ENCODE data around the gene HMGN4.
A peak's percentile ranks its signal among the peaks of the same experiment; 100 is the strongest.

HMGN4 gene

GRCh38 chr6:26594131-26594498 lies 55.9 kb downstream of the HMGN4 start:
- Histone ChIP-seq H3K27ac (ENCODE audit: low read length) (no peak overlapping the region), H3K4me1 (ENCODE audit: control insufficient read depth, low read depth, low read length) (peaks cover 4% of the 10 kb centered on the region), H3K4me3 (ENCODE audit: low read length) (peak overlapping the region; percentile 49), H3K36me3 (ENCODE audit: control insufficient read depth, low read depth, low read length) (peaks cover 5% of the 10 kb centered on the region), H3K9me3 (ENCODE audit: control insufficient read depth, low read depth, low read length) (no peaks in the 10 kb centered on the region), H3K27me3 (ENCODE audit: control insufficient read depth, insufficient read depth, low read length) (peaks cover 5% of the 10 kb centered on the region), H3K9ac (ENCODE audit: low read length) (no peak overlapping the region)

- Histone ChIP-seq H3K27ac (ENCODE audit: low read length) (no peak overlapping the region), H3K4me3 (ENCODE audit: low read length) (peak overlapping the region; percentile 97), H3K27me3 (ENCODE audit: control insufficient read depth, insufficient read depth, low read length) (peaks cover 5% of the 10 kb centered on the region), H3K9ac (ENCODE audit: low read length) (peak overlapping the region; percentile 1), H3K36me3 (ENCODE audit: control insufficient read depth, low read depth, low read length) (peaks cover 11% of the 10 kb centered on the region), H3K4me1 (ENCODE audit: control insufficient read depth, low read depth, low read length) (peaks cover 4% of the 10 kb centered on the region), H3K9me3 (ENCODE audit: control insufficient read depth, low read depth, low read length) (no peaks in the 10 kb centered on the region)
Measured at GRCh38 chr6:26594730-26595632, 56.8 kb downstream of the HMGN4 start.

- H3K4me3 ChIP-seq (ENCODE audit: low read length) = peak overlapping the region; percentile 97
- H3K9ac ChIP-seq (ENCODE audit: low read length) = peak overlapping the region; percentile 9
- H3K9me3 ChIP-seq (ENCODE audit: control insufficient read depth, low read depth, low read length) = no peaks in the 10 kb centered on the region
- H3K36me3 ChIP-seq (ENCODE audit: control insufficient read depth, low read depth, low read length) = peaks cover 11% of the 10 kb centered on the region
- H3K4me1 ChIP-seq (ENCODE audit: control insufficient read depth, low read depth, low read length) = peaks cover 4% of the 10 kb centered on the region
- no peak overlapping the region for H3K27ac ChIP-seq (ENCODE audit: low read length)
- H3K27me3 ChIP-seq (ENCODE audit: control insufficient read depth, insufficient read depth, low read length) = peaks cover 5% of the 10 kb centered on the region
Measured at GRCh38 chr6:26595669-26596269, 57.6 kb downstream of the HMGN4 start.

Measured in iPS-18a (cell line).